HepG2 (cell line): ENCODE data around the gene STK25. TPM values are rescaled to one million over a fixed set of nuclear protein-coding genes. Genes with fewer than 3 reads are reported as not detected.
A peak's percentile ranks its signal among the peaks of the same experiment; 100 is the strongest.

Experiments used
- ATAC-seq: fragments of 200-7000 bp; cut with Tn5 transposase; 3 replicates; pipeline ENCODE4 v1.9.1; 2020; ENCODE audit warnings: mild to moderate bottlenecking, moderate library complexity
- BruUV-seq: library from RNA; stranded (reverse); fragments of 400-500 nt; replicated peaks from 2 replicates; lab custom pipeline; 2021; lab: Mats Ljungman, UMichigan
- CTCF ChIA-PET: fragments of 300-600 bp; formaldehyde crosslinking; extraction: SDS; loops from one replicate; lab custom pipeline; 2021; ENCODE audit warnings: low total read pairs, inconsistent platforms, low intra/inter-chr PET ratio; lab: Yijun Ruan, JAX
- POLR2A ChIA-PET: fragments of 350-600 bp; sonication (Branson Sonifier 250); formaldehyde crosslinking; loops from one replicate; lab custom pipeline; 2020; ENCODE audit warnings: antibody characterized with exemption, inconsistent platforms; lab: Yijun Ruan, JAX
- DNase-seq: peaks from one replicate; pipeline ENCODE4 v3.0.0-alpha.2; 2015; ENCODE audit warnings: low spot score
- FAIRE-seq: peaks from 3 replicates; lab custom pipeline; 2011; peaks lifted over from hg19 to GRCh38; lab: Jason Lieb, UNC
- H2AFZ ChIP-seq: one replicate; pipeline ENCODE4 v1.6.1; 2011; ENCODE audit warnings: low read length, inconsistent platforms
- H3K27ac ChIP-seq: fragments of 300-600 bp; 3 replicates; pipeline ENCODE4 v1.8.0; 2011; ENCODE audit warnings: mixed run types, mild to moderate bottlenecking, mixed read lengths, low read length, inconsistent platforms; ENCODE audit not compliant: insufficient read depth; ENCODE audit errors: extremely low read length
- H3K27me3 ChIP-seq, 2 experiments: fragments of 200-600 bp in 1 of 2; 2 replicates in 1 of 2; 3 replicates in 1 of 2; pipeline versions ENCODE4 v1.6.0 to v1.8.0; 2011; ENCODE audit warnings: low read length in 2 of 2, mild to moderate bottlenecking in 2 of 2, moderate library complexity in 2 of 2, inconsistent platforms in 1 of 2; ENCODE audit not compliant: insufficient read depth in 2 of 2, control insufficient read depth in 1 of 2
- H3K36me3 ChIP-seq, 2 experiments: fragments of 200-600 bp in 1 of 2; replicated peaks in 1 of 2; 2 replicates in 1 of 2; 3 replicates in 1 of 2; pipeline versions ENCODE4 v1.5.1 to v1.8.0; 2011; ENCODE audit warnings: low read length in 2 of 2, inconsistent platforms in 1 of 2; ENCODE audit not compliant: insufficient read depth in 2 of 2, control insufficient read depth in 1 of 2
- H3K4me1 ChIP-seq: 2 replicates; pipeline ENCODE4 v1.5.1; 2012; ENCODE audit warnings: low read length, inconsistent platforms; ENCODE audit not compliant: insufficient read depth
- H3K4me2 ChIP-seq: 2 replicates; pipeline ENCODE4 v1.6.0; 2011; ENCODE audit warnings: low read depth, low read length, inconsistent platforms
- H3K4me3 ChIP-seq, 3 experiments: fragments of 200-600 bp in 1 of 3; sonication (generic), shearing (Covaris generic) in 1 of 3; replicated peaks in 1 of 3; 2 replicates each; pipeline ENCODE4 v1.5.1; 2011 to 2016; ENCODE audit warnings: low read length in 3 of 3, inconsistent platforms in 2 of 3, low read depth in 2 of 3, mild to moderate bottlenecking in 2 of 3, control low read depth in 1 of 3, mixed read lengths in 1 of 3; ENCODE audit not compliant: insufficient read depth in 1 of 3
- H3K79me2 ChIP-seq: one replicate; pipeline ENCODE4 v1.6.1; 2011; ENCODE audit warnings: low read length, inconsistent platforms; ENCODE audit not compliant: insufficient read depth
- H3K9ac ChIP-seq: 2 replicates; pipeline ENCODE4 v1.6.0; 2011; ENCODE audit warnings: mild to moderate bottlenecking, low read depth, low read length, inconsistent platforms; ENCODE audit not compliant: insufficient read depth
- H3K9me3 ChIP-seq: 2 replicates; pipeline ENCODE4 v1.5.1; 2012; ENCODE audit warnings: mild to moderate bottlenecking, low read length
- H4K20me1 ChIP-seq: 2 replicates; pipeline ENCODE4 v1.6.0; 2011; ENCODE audit warnings: inconsistent platforms, mild to moderate bottlenecking, low read length, moderate library complexity; ENCODE audit not compliant: insufficient read depth
- HDAC6 ChIP-seq: fragments of 200-600 bp; sonication (generic); IDR thresholded peaks from 2 replicates; pipeline ENCODE4 v1.7.0; 2017; ENCODE audit warnings: mild to moderate bottlenecking, antibody characterized with exemption, low read length, low read depth
- HMG20A ChIP-seq: IDR thresholded peaks from 2 replicates; pipeline ENCODE4 v1.6.1; 2016; ENCODE audit warnings: borderline replicate concordance
- POLR2G ChIP-seq: fragments of 200-400 bp; formaldehyde crosslinking; IDR thresholded peaks from 2 replicates; pipeline ENCODE4 v1.6.1; 2018; ENCODE audit warnings: mild to moderate bottlenecking, low read depth, low read length, moderate library complexity
- RBAK ChIP-seq: sonication (generic); formaldehyde crosslinking; IDR thresholded peaks from 2 replicates; pipeline ENCODE4 v1.5.1; 2020; ENCODE audit warnings: mild to moderate bottlenecking, missing genetic modification reagents
- RFX3 ChIP-seq: IDR thresholded peaks from 2 replicates; pipeline ENCODE4 v1.6.1; 2016; ENCODE audit warnings: missing biosample characterization, missing genetic modification reagents
- ZNF253 ChIP-seq: sonication (generic); formaldehyde crosslinking; IDR thresholded peaks from 2 replicates; pipeline ENCODE4 v1.8.0; 2022; ENCODE audit warnings: mild to moderate bottlenecking, missing genetic modification reagents, borderline replicate concordance
- ZNF614 ChIP-seq: IDR thresholded peaks from 2 replicates; pipeline ENCODE4 v1.6.1; 2018; ENCODE audit warnings: missing biosample characterization, missing genetic modification reagents, inconsistent platforms, borderline replicate concordance
- ZNF687 ChIP-seq: sonication (generic); formaldehyde crosslinking; IDR thresholded peaks from 2 replicates; pipeline ENCODE4 v1.5.1; 2020; ENCODE audit warnings: mild to moderate bottlenecking, missing genetic modification reagents, moderate library complexity
- ZNF746 ChIP-seq: sonication (generic); formaldehyde crosslinking; IDR thresholded peaks from 2 replicates; pipeline ENCODE4 v1.8.0; 2022; ENCODE audit warnings: mild to moderate bottlenecking, missing genetic modification reagents
- ZUFSP ChIP-seq: sonication (generic); formaldehyde crosslinking; IDR thresholded peaks from 2 replicates; pipeline ENCODE4 v1.9.0; 2021; ENCODE audit warnings: missing genetic modification reagents, mild to moderate bottlenecking, borderline replicate concordance
- WGBS: methylation state at CpG from one replicate; pipeline ENCODE4 v1.1.6; 2017; ENCODE audit warnings: low lambda C conversion rate; 5-methylcytosine and 5-hydroxymethylcytosine counted together
- in situ Hi-C: cut with HindIII; loops from 2 replicates; pipeline ENCODE4 v1.10.0; 2017; ENCODE audit warnings: low pct_unique_long_range_greater_than_20kb; ENCODE audit not compliant: extremely low pct_ligation_motif_present
- intact Hi-C: fragments of 100-400 bp; cut with micrococcal nuclease; formaldehyde crosslinking; loops from one replicate; pipeline ENCODE4 v1.10.0; 2022; ENCODE audit not compliant: unreplicated experiment
- polyA plus RNA-seq, 8 experiments: library from polyadenylated mRNA; depleted of rRNA in 3 of 8; stranded (reverse) in 7 of 8; unstranded in 1 of 8; fragments of >200 nt; fragmentation: Illumina TruSeq in 4 of 8; extraction: Trizol in 4 of 8; gene quantifications; 2 replicates each; pipeline versions ENCODE4 v1.2.1 to v1.2.3, GENCODE V29; 2011 to 2016; ENCODE audit warnings: low read depth in 4 of 8, missing spikeins in 1 of 8, mixed read lengths in 1 of 8; ENCODE audit not compliant: insufficient read depth in 1 of 8
- total RNA-seq, 5 experiments: library from RNA; depleted of rRNA; stranded (reverse); fragments of >200 nt; fragmentation: Illumina TruSeq; extraction: Trizol; gene quantifications; 2 replicates each; pipeline ENCODE4 v1.2.3, GENCODE V29; 2016; ENCODE audit warnings: low read depth in 1 of 5

The STK25 gene
- total and polyA plus RNA-seq, 2 of the 13 experiments (the other 11 are each of a cell fraction or from before 2014, with no cell fraction given), result 177 to 481 TPM

- H3K79me2 ChIP-seq, result peaks cover 35% of the 10 kb centered on the region
- peaks cover 13% of the 10 kb centered on the region for H3K4me1 ChIP-seq
- H3K27ac ChIP-seq, result no peak overlapping the region
- DNase-seq (no peak), ATAC-seq (no peak), FAIRE-seq (no peak)
- peaks cover 42 to 67% of the 10 kb centered on the region in 2 experiments for H3K36me3 ChIP-seq
- no peaks in the 10 kb centered on the region for H3K9me3 ChIP-seq
- in situ Hi-C loops, result no loop called here
- POLR2A ChIA-PET, result no interaction called here
- H3K4me2 ChIP-seq, result no peak overlapping the region
- H3K27me3 ChIP-seq, result no peaks in the 10 kb centered on the region
- BruUV-seq, result TSS peak; percentile 30
- WGBS, result 97% methylated on average over 10 of the region's 10 CpGs
- H2AFZ ChIP-seq, result no peak overlapping the region
- CTCF ChIA-PET, result no interaction called here
- H4K20me1 ChIP-seq, result peaks cover 14% of the 10 kb centered on the region; the same call in 1 of the 2 replicates
- H3K9ac ChIP-seq, result no peak overlapping the region
- peak; percentile 16; the same call in 1 of the 2 replicates for TF ChIP-seq POLR2G
- no peak for TF ChIP-seq HDAC6
- TF ChIP-seq, all 625 proteins: peak for 1
- H3K4me3 ChIP-seq, result no peak overlapping the region
- intact Hi-C loops, result loop anchor here (10.0 kb wide), 1 partner anchor 145 kb away; the partner anchor contains the start of gene FARP2
These were observed 8.4 kb downstream of the STK25 start for GRCh38 chr2:241500016-241500415.

GRCh38 chr2:241499146-241499965 lies 9.0 kb downstream of the STK25 start:
- Histone ChIP-seq H3K9ac (no peak overlapping the region), H2AFZ (no peak overlapping the region), H4K20me1 (peaks cover 8% of the 10 kb centered on the region; the same call in 1 of the 2 replicates), H3K36me3 (peaks cover 45 to 73% of the 10 kb centered on the region in 2 experiments), H3K9me3 (no peaks in the 10 kb centered on the region), H3K4me3 (no peak overlapping the region), H3K4me1 (peaks cover 6% of the 10 kb centered on the region), H3K79me2 (peaks cover 29% of the 10 kb centered on the region), H3K27me3 (no peaks in the 10 kb centered on the region), H3K4me2 (no peak overlapping the region), H3K27ac (no peak overlapping the region)
- ATAC-seq (no peak), FAIRE-seq (no peak), DNase-seq (no peak)
- POLR2A ChIA-PET, result no interaction called here
- in situ Hi-C loops (no loop called here), intact Hi-C loops (no loop called here)
- no TSS peak for BruUV-seq
- CTCF ChIA-PET, result no interaction called here
- 96% methylated on average over 22 of the region's 28 CpGs for WGBS
- TF ChIP-seq ZNF253 (CRISPR knock-in tag), result no peak
- TF ChIP-seq ZNF614, result no peak
- no peak for TF ChIP-seq ZUFSP
- TF ChIP-seq ZNF687 (CRISPR knock-in tag), result no peak
- no peak for TF ChIP-seq ZNF746 (CRISPR knock-in tag)
- no peak for TF ChIP-seq RFX3 (CRISPR knock-in tag)
- no peak for TF ChIP-seq HMG20A (CRISPR knock-in tag)
- TF ChIP-seq RBAK (CRISPR knock-in tag), result no peak
